ENCODE data around the gene PPP1R9A.

The PPP1R9A gene

GRCh38 chr7:94908323-94909178 is 1.2 kb downstream of the PPP1R9A start (continued):
- TF ChIP-seq, protein P1, sequence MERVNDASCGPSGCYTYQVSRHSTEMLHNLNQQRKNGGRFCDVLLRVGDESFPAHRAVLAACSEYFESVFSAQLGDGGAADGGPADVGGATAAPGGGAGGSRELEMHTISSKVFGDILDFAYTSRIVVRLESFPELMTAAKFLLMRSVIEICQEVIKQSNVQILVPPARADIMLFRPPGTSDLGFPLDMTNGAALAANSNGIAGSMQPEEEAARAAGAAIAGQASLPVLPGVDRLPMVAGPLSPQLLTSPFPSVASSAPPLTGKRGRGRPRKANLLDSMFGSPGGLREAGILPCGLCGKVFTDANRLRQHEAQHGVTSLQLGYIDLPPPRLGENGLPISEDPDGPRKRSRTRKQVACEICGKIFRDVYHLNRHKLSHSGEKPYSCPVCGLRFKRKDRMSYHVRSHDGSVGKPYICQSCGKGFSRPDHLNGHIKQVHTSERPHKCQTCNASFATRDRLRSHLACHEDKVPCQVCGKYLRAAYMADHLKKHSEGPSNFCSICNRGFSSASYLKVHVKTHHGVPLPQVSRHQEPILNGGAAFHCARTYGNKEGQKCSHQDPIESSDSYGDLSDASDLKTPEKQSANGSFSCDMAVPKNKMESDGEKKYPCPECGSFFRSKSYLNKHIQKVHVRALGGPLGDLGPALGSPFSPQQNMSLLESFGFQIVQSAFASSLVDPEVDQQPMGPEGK (tag by site-specific recombination; IDR thresholded peaks at IDR 0.05), result peak; percentile 77
- TF ChIP-seq ZNF174 (tag by site-specific recombination; IDR thresholded peaks at IDR 0.05), result no peak
- no peak for TF ChIP-seq ZNF16 (tag by site-specific recombination; IDR thresholded peaks at IDR 0.05; ENCODE audit: low read depth)
- peak; percentile 49; the same call in 1 of the 2 replicates for TF ChIP-seq ZBTB20 (tag by site-specific recombination; IDR thresholded peaks at IDR 0.05)
- TF ChIP-seq ZNF394 (tag by site-specific recombination; IDR thresholded peaks at IDR 0.05; ENCODE audit: borderline replicate concordance), result peak; percentile 28; the same call in 1 of the 2 replicates
- TF ChIP-seq ZNF10 (tag by site-specific recombination; IDR thresholded peaks at IDR 0.05), result no peak
- TF ChIP-seq GLIS2 (tag by site-specific recombination; IDR thresholded peaks at IDR 0.05), result peak; percentile 80
- TF ChIP-seq MYNN (tag by site-specific recombination; IDR thresholded peaks at IDR 0.05; ENCODE audit: borderline replicate concordance), result no peak
- peak; percentile 43; the same call in 1 of the 2 replicates for TF ChIP-seq SP3 (tag by site-specific recombination; IDR thresholded peaks at IDR 0.05)
- no peak for TF ChIP-seq ZNF302 (tag by site-specific recombination; IDR thresholded peaks at IDR 0.05; ENCODE audit: low read depth)
- TF ChIP-seq FEZF1 (tag by site-specific recombination; IDR thresholded peaks at IDR 0.05), result peak; percentile 39; the same call in 1 of the 2 replicates
- TF ChIP-seq ZNF571 (tag by site-specific recombination; IDR thresholded peaks at IDR 0.05), result no peak
- 0 out of 2 replicates have a peak, but pooled peaks have one; percentile 17 for TF ChIP-seq REPIN1 (tag by site-specific recombination; IDR thresholded peaks at IDR 0.05; ENCODE audit: low read depth)
- peak; percentile 90 for TF ChIP-seq ZBTB17 (tag by site-specific recombination; IDR thresholded peaks at IDR 0.05)
- TF ChIP-seq ZNF639 (tag by site-specific recombination; IDR thresholded peaks at IDR 0.05), result no peak
- no peak for TF ChIP-seq ZNF626 (tag by site-specific recombination; IDR thresholded peaks at IDR 0.05)
- no peak for TF ChIP-seq ZNF549 (tag by site-specific recombination; IDR thresholded peaks at IDR 0.05)
- TF ChIP-seq ZNF132 (tag by site-specific recombination; IDR thresholded peaks at IDR 0.05; ENCODE audit: borderline replicate concordance), result no peak
- peak; percentile 72 for TF ChIP-seq ZBTB48 (tag by site-specific recombination; IDR thresholded peaks at IDR 0.05)
- no peak for TF ChIP-seq ZNF184 (tag by site-specific recombination; IDR thresholded peaks at IDR 0.05)
- TF ChIP-seq ZNF624 (tag by site-specific recombination; IDR thresholded peaks at IDR 0.05), result no peak
- TF ChIP-seq ZNF274 (IDR thresholded peaks at IDR 0.05; ENCODE audit: low read length), result no peak
- TF ChIP-seq ZNF274 (tag by site-specific recombination; IDR thresholded peaks at IDR 0.05; ENCODE audit: borderline replicate concordance), result no peak
- TF ChIP-seq YY2 (tag by site-specific recombination; IDR thresholded peaks at IDR 0.05), result no peak
- TF ChIP-seq GLIS1 (tag by site-specific recombination; IDR thresholded peaks at IDR 0.05), result peak; percentile 47
- TF ChIP-seq ZNF18 (tag by site-specific recombination; IDR thresholded peaks at IDR 0.05), result no peak
- peak; percentile 73; the same call in 1 of the 2 replicates for TF ChIP-seq ZNF600 (tag by site-specific recombination; IDR thresholded peaks at IDR 0.05)
- no peak for TF ChIP-seq ZNF664 (tag by site-specific recombination; IDR thresholded peaks at IDR 0.05)
- peak; percentile 24; the same call in 1 of the 2 replicates for TF ChIP-seq ZNF366 (tag by site-specific recombination; conservative IDR thresholded peaks at IDR 0.05)
- TF ChIP-seq WT1 (tag by site-specific recombination; IDR thresholded peaks at IDR 0.05), result peak; percentile 7; the same call in 1 of the 2 replicates
- 0 out of 2 replicates have a peak, but pooled peaks have one; percentile 18 for TF ChIP-seq ZEB2 (tag by site-specific recombination; IDR thresholded peaks at IDR 0.05)
- TF ChIP-seq ZNF2 (tag by site-specific recombination; IDR thresholded peaks at IDR 0.05), result no peak
- TF ChIP-seq ZNF548 (tag by site-specific recombination; IDR thresholded peaks at IDR 0.05), result no peak
- no peak for TF ChIP-seq ZNF747 (tag by site-specific recombination; IDR thresholded peaks at IDR 0.05)
- TF ChIP-seq ZBTB44 (tag by site-specific recombination; IDR thresholded peaks at IDR 0.05), result 0 out of 2 replicates have a peak, but pooled peaks have one; percentile 38
